Effector CD4-positive, alpha-beta T cell (primary cell): ENCODE measurements around the gene GGTLC3.
"Not testable (repeated sequence)": the region's sequence is repeated elsewhere in the genome, so short reads cannot be mapped to it uniquely, and the experiment has no call there.

Experiments used
- DNase-seq: peaks from one replicate; pipeline ENCODE4 v3.0.0-alpha.2; 2020

The GGTLC3 gene

GRCh38 chr22:18512378-18512777 is 5.6 kb downstream of the GGTLC3 start:
- not testable (repeated sequence) for DNase-seq

DNA sequence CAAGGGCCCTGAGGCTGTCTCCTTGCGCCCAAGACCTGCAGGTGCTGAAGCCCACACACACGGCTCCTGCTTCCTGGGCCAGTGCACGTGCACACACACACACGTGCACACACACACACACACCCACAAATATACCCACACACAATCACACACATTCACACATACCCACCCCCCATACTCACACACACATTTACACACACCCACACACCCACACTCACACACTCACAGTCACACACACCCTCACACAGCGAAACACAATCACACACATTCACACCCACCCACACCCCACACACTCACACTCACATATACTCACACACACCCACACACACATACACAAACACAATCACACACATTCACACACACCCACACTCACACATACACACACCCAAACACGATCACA is 6.6 kb downstream of the GGTLC3 start:
- DNase-seq: not testable (repeated sequence)

- DNase-seq: not testable (repeated sequence)
Observed at GRCh38 chr22:18496227-18496626, 21.7 kb downstream of the GGTLC3 start.
